H9 (cell line): Measurements from ENCODE around the gene GNPAT. TPM values are rescaled to one million over a fixed set of nuclear protein-coding genes. Genes with fewer than 3 reads are reported as not detected.

Source experiments
- DNase-seq: peaks from one replicate; pipeline ENCODE4 v3.0.0-alpha.2; 2017
- H2AFZ ChIP-seq: one replicate; pipeline ENCODE4 v1.6.1; 2013; ENCODE audit warnings: mild to moderate bottlenecking, low read length, control low read depth, moderate library complexity
- H2AK5ac ChIP-seq: 2 replicates; pipeline ENCODE4 v1.6.1; 2013; ENCODE audit warnings: low read length, control low read depth, mixed read lengths; ENCODE audit not compliant: insufficient read length
- H2BK120ac ChIP-seq: one replicate; pipeline ENCODE4 v1.6.1; 2013; ENCODE audit warnings: low read depth, mild to moderate bottlenecking, low read length, control low read depth, inconsistent platforms; ENCODE audit not compliant: poor library complexity, severe bottlenecking
- H2BK12ac ChIP-seq: 2 replicates; pipeline ENCODE4 v1.6.1; 2013; ENCODE audit warnings: low read length, control low read depth, mixed read lengths, low read depth; ENCODE audit not compliant: insufficient read length
- H2BK15ac ChIP-seq: 2 replicates; pipeline ENCODE4 v1.6.1; 2013; ENCODE audit warnings: low read depth, low read length, control low read depth
- H2BK20ac ChIP-seq: one replicate; pipeline ENCODE4 v1.6.1; 2013; ENCODE audit warnings: low read depth, mild to moderate bottlenecking, low read length, control low read depth, inconsistent platforms; ENCODE audit not compliant: poor library complexity, severe bottlenecking
- H2BK5ac ChIP-seq: 2 replicates; pipeline ENCODE4 v1.6.1; 2013; ENCODE audit warnings: low read length, control low read depth, mixed read lengths; ENCODE audit not compliant: insufficient read length
- H3K14ac ChIP-seq: 2 replicates; pipeline ENCODE4 v1.6.1; 2013; ENCODE audit warnings: low read length, control low read depth; ENCODE audit not compliant: insufficient read depth
- H3K18ac ChIP-seq: 2 replicates; pipeline ENCODE4 v1.6.1; 2013; ENCODE audit warnings: low read depth, mild to moderate bottlenecking, mixed read lengths, low read length, control low read depth; ENCODE audit not compliant: insufficient read length
- H3K23ac ChIP-seq: 2 replicates; pipeline ENCODE4 v1.6.1; 2013; ENCODE audit warnings: low read length, control low read depth, mixed read lengths, low read depth; ENCODE audit not compliant: insufficient read length
- H3K23me2 ChIP-seq: 2 replicates; pipeline ENCODE4 v1.6.1; 2013; ENCODE audit warnings: low read depth, mild to moderate bottlenecking, mixed read lengths, low read length, control low read depth; ENCODE audit not compliant: insufficient read length, poor library complexity, severe bottlenecking
- H3K27ac ChIP-seq: 2 replicates; pipeline ENCODE4 v1.5.1; 2013; ENCODE audit warnings: low read length, control low read depth, mixed read lengths, low read depth; ENCODE audit not compliant: insufficient read length
- H3K27me3 ChIP-seq: 2 replicates; pipeline ENCODE4 v1.6.1; 2013; ENCODE audit warnings: low read length, control low read depth, inconsistent platforms; ENCODE audit not compliant: insufficient read depth
- H3K4ac ChIP-seq: 2 replicates; pipeline ENCODE4 v1.6.1; 2013; ENCODE audit warnings: low read depth, mild to moderate bottlenecking, control low read depth, inconsistent platforms, low read length, moderate library complexity
- H3K4me1 ChIP-seq: 2 replicates; pipeline ENCODE4 v1.6.1; 2013; ENCODE audit warnings: low read length, control low read depth, inconsistent platforms; ENCODE audit not compliant: insufficient read depth
- H3K4me2 ChIP-seq: 2 replicates; pipeline ENCODE4 v1.6.1; 2013; ENCODE audit warnings: low read length, control low read depth, mixed read lengths; ENCODE audit not compliant: insufficient read length, insufficient read depth
- H3K56ac ChIP-seq: 2 replicates; pipeline ENCODE4 v1.6.1; 2013; ENCODE audit warnings: low read depth, mild to moderate bottlenecking, mixed read lengths, low read length, control low read depth; ENCODE audit not compliant: insufficient read length
- H3K79me1 ChIP-seq: 2 replicates; pipeline ENCODE4 v1.6.1; 2013; ENCODE audit warnings: low read depth, mild to moderate bottlenecking, moderate library complexity, low read length, control low read depth, inconsistent platforms; ENCODE audit not compliant: insufficient read depth, poor library complexity, severe bottlenecking
- H3K79me2 ChIP-seq: 2 replicates; pipeline ENCODE4 v1.6.1; 2013; ENCODE audit warnings: low read length, control low read depth, inconsistent platforms; ENCODE audit not compliant: insufficient read depth
- H3K9ac ChIP-seq: 2 replicates; pipeline ENCODE4 v1.6.1; 2013; ENCODE audit warnings: low read length, control low read depth, mixed read lengths; ENCODE audit not compliant: insufficient read length; ENCODE audit errors: extremely low read depth
- H3K9me3 ChIP-seq: one replicate; pipeline ENCODE4 v1.6.1; 2013; ENCODE audit warnings: low read depth, low read length, inconsistent platforms; ENCODE audit not compliant: control insufficient read depth
- H3T11ph ChIP-seq: one replicate; pipeline ENCODE4 v1.6.1; 2013; ENCODE audit warnings: mild to moderate bottlenecking, low read length, control low read depth, inconsistent platforms
- H4K20me1 ChIP-seq: one replicate; pipeline ENCODE4 v1.6.1; 2013; ENCODE audit not compliant: control insufficient read depth, insufficient read length, insufficient read depth
- H4K5ac ChIP-seq: 2 replicates; pipeline ENCODE4 v1.6.1; 2013; ENCODE audit warnings: low read depth, mild to moderate bottlenecking, mixed read lengths, low read length, control low read depth; ENCODE audit not compliant: insufficient read length
- H4K8ac ChIP-seq: replicated peaks from 2 replicates; pipeline ENCODE4 v1.6.1; 2013; ENCODE audit warnings: low read length, control low read depth, mixed read lengths, low read depth; ENCODE audit not compliant: insufficient read length
- H4K91ac ChIP-seq: 2 replicates; pipeline ENCODE4 v1.6.1; 2013; ENCODE audit warnings: low read depth, mild to moderate bottlenecking, moderate library complexity, mixed read lengths, low read length, control low read depth; ENCODE audit not compliant: insufficient read length
- H3K27ac Mint-ChIP-seq, 3 experiments: 2 replicates in 2 of 3; 3 replicates in 1 of 3; pipeline ENCODE4 v1.8.0; 2020 to 2021; ENCODE audit warnings: mixed read lengths in 3 of 3, mild to moderate bottlenecking in 1 of 3, moderate library complexity in 1 of 3
- H3K27me3 Mint-ChIP-seq: 2 replicates; pipeline ENCODE4 v1.8.0; 2021; ENCODE audit warnings: low read depth, mild to moderate bottlenecking, moderate library complexity, mixed read lengths
- H3K36me3 Mint-ChIP-seq, 3 experiments: 2 replicates in 2 of 3; 3 replicates in 1 of 3; pipeline ENCODE4 v1.8.0; 2020 to 2021; ENCODE audit warnings: low read depth in 3 of 3, mixed read lengths in 3 of 3; ENCODE audit not compliant: insufficient read depth in 1 of 3
- H3K4me1 Mint-ChIP-seq, 2 experiments: 2 replicates each; pipeline ENCODE4 v1.8.0; 2020; ENCODE audit warnings: mixed read lengths in 2 of 2
- H3K4me3 Mint-ChIP-seq, 2 experiments: 2 replicates in 1 of 2; 3 replicates in 1 of 2; pipeline ENCODE4 v1.8.0; 2020 to 2021; ENCODE audit warnings: mild to moderate bottlenecking in 2 of 2, mixed read lengths in 2 of 2, moderate library complexity in 1 of 2
- H3K9me3 Mint-ChIP-seq, 2 experiments: 2 replicates in 1 of 2; 3 replicates in 1 of 2; pipeline ENCODE4 v1.8.0; 2020; ENCODE audit warnings: mild to moderate bottlenecking in 2 of 2, mixed read lengths in 2 of 2, moderate library complexity in 1 of 2
- CTCF ChIP-seq: fragments of 200-600 bp; sonication (generic); conservative IDR thresholded peaks from 3 replicates; pipeline ENCODE4 v1.8.0; 2021; ENCODE audit warnings: antibody characterized with exemption, mild to moderate bottlenecking
- WGBS: extraction: QIAGEN DNeasy Blood & Tissue Kit; methylation state at CpG from one replicate; pipeline ENCODE4 v1.1.7; 2013; ENCODE audit warnings: missing lambda C conversion rate, low lambda C conversion rate, mixed read lengths; ENCODE audit not compliant: insufficient read length; ENCODE audit errors: extremely low coverage; 5-methylcytosine and 5-hydroxymethylcytosine counted together
- total RNA-seq: library from RNA; stranded (reverse); gene quantifications from 2 replicates; pipeline ENCODE4 v1.2.1, GENCODE V29; 2021

The GNPAT gene
- total RNA-seq, 1 experiment from 2014 or later = 38.1 TPM

DNA sequence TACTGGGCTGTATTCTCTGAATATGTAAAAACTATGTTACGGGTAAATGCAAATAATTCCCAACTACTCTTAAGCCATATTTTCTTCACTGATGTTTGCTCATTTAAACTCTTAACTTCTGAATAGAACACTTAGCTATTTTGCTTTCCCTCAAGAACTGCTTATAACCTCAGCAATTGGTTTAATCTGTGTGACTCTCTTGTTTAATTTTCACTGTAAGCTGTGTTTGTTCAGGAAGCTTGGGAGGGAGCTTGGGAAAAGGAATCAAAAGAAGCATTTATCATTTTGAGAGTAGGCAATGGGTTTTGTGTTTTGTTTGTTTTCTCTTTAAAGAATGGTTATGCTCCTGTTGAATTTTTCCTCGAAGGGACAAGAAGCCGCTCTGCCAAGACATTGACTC is 24.4 kb downstream of the GNPAT start:
- no peak overlapping the region for H2BK5ac ChIP-seq
- no peak overlapping the region for H4K5ac ChIP-seq
- no peaks in the 10 kb centered on the region for H3K79me1 ChIP-seq
- H3K4ac ChIP-seq = no peak overlapping the region
- no peak overlapping the region for H2BK20ac ChIP-seq
- no peak overlapping the region for H2BK12ac ChIP-seq
- no peaks in the 10 kb centered on the region for H3K27me3 Mint-ChIP-seq
- H3K27ac Mint-ChIP-seq = no peak overlapping the region
- no peaks in the 10 kb centered on the region for H3K9me3 ChIP-seq
- H4K8ac ChIP-seq = no peak overlapping the region
- DNase-seq = no peak
- H2BK15ac ChIP-seq = no peak overlapping the region
- no peak overlapping the region for H3K4me2 ChIP-seq
- H3K23me2 ChIP-seq = no peaks in the 10 kb centered on the region
- H3K79me2 ChIP-seq = no peaks in the 10 kb centered on the region
- H3K23ac ChIP-seq = no peak overlapping the region
- TF ChIP-seq CTCF = no peak
- no peaks in the 10 kb centered on the region for H3K27me3 ChIP-seq
- H4K20me1 ChIP-seq = no peaks in the 10 kb centered on the region
- peaks cover 15 to 64% (median 47%) of the 10 kb centered on the region in 3 experiments; a peak in 6 of 7 replicates for H3K36me3 Mint-ChIP-seq
- no peaks in the 10 kb centered on the region for H3K4me1 Mint-ChIP-seq
- H3K27ac ChIP-seq = no peak overlapping the region
- no peak overlapping the region for H3T11ph ChIP-seq
- H3K18ac ChIP-seq = no peak overlapping the region
- H2AFZ ChIP-seq = no peak overlapping the region
- H2AK5ac ChIP-seq = no peak overlapping the region
- no peak overlapping the region for H4K91ac ChIP-seq
- no CpG with 5 or more reads among the region's 3 CpGs for WGBS
- H3K14ac ChIP-seq = no peak overlapping the region
- H3K4me1 ChIP-seq = no peaks in the 10 kb centered on the region
- H3K9ac ChIP-seq = no peak overlapping the region
- H3K56ac ChIP-seq = no peak overlapping the region
- no peaks in the 10 kb centered on the region for H3K9me3 Mint-ChIP-seq
- H3K4me3 Mint-ChIP-seq = no peak overlapping the region
- H2BK120ac ChIP-seq = no peak overlapping the region
